ENCODE measurements around the gene SLC35F2. TPM values are rescaled to one million over a fixed set of nuclear protein-coding genes. Genes with fewer than 3 reads are reported as not detected.
"Not testable (repeated sequence)": the region's sequence is repeated elsewhere in the genome, so short reads cannot be mapped to it uniquely, and the experiment has no call there.

Gene SLC35F2
- total RNA-seq, 1 experiment from 2014 or later: 35.7 TPM

- TF ChIP-seq EZH2 (IDR thresholded peaks at IDR 0.05; ENCODE audit: low read depth): no peak
- TF ChIP-seq, protein P1, sequence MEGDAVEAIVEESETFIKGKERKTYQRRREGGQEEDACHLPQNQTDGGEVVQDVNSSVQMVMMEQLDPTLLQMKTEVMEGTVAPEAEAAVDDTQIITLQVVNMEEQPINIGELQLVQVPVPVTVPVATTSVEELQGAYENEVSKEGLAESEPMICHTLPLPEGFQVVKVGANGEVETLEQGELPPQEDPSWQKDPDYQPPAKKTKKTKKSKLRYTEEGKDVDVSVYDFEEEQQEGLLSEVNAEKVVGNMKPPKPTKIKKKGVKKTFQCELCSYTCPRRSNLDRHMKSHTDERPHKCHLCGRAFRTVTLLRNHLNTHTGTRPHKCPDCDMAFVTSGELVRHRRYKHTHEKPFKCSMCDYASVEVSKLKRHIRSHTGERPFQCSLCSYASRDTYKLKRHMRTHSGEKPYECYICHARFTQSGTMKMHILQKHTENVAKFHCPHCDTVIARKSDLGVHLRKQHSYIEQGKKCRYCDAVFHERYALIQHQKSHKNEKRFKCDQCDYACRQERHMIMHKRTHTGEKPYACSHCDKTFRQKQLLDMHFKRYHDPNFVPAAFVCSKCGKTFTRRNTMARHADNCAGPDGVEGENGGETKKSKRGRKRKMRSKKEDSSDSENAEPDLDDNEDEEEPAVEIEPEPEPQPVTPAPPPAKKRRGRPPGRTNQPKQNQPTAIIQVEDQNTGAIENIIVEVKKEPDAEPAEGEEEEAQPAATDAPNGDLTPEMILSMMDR (conservative IDR thresholded peaks at IDR 0.05): no peak
- no peaks in the 10 kb centered on the region for H3K9me3 ChIP-seq (ENCODE audit: insufficient read depth, low read depth)
- no peak for DNase-seq
- no peaks in the 10 kb centered on the region for H3K27me3 ChIP-seq (ENCODE audit: insufficient read depth, low read depth)
- intact Hi-C loops (cut with micrococcal nuclease; ENCODE audit: unreplicated experiment): no loop called here
- H3K27ac ChIP-seq: no peak overlapping the region
- peaks cover 4% of the 10 kb centered on the region for H3F3A ChIP-seq (ENCODE audit: insufficient read depth, low read depth)
- no peak overlapping the region for H3K4me3 ChIP-seq
- no peaks in the 10 kb centered on the region for H4K20me1 ChIP-seq (ENCODE audit: insufficient read depth)
- POLR2A ChIA-PET (ENCODE audit: unreplicated experiment): no interaction called here
- H3K9me2 ChIP-seq (ENCODE audit: insufficient read depth): no peaks in the 10 kb centered on the region
- no TSS peak for BruUV-seq (replicated peaks)
- H3K79me2 ChIP-seq (ENCODE audit: low read depth): no peaks in the 10 kb centered on the region
- H3K36me3 ChIP-seq (ENCODE audit: low read depth): no peaks in the 10 kb centered on the region
- CTCF ChIA-PET: interaction anchor here (0.6 kb wide), 1 partner anchor 144 kb away, joined by 13 read pairs; the partner anchor contains the start of gene CUL5
- H3K4me2 ChIP-seq: no peak overlapping the region
- no peak overlapping the region for H2AFZ ChIP-seq
- 0 out of 2 replicates have a peak, but pooled peaks cover 7% of the 10 kb centered on the region for H3K4me1 ChIP-seq (replicated peaks; ENCODE audit: insufficient read depth)
Observed at GRCh38 chr11:107864591-107864990, 6.0 kb upstream of the SLC35F2 start.

GRCh38 chr11:107860688-107861087 lies 2.1 kb upstream of the SLC35F2 start:
- Histone ChIP-seq H4K20me1 (ENCODE audit: insufficient read depth) (peaks cover 7% of the 10 kb centered on the region), H3K4me3 (no peak overlapping the region), H3K27me3 (ENCODE audit: insufficient read depth, low read depth) (no peaks in the 10 kb centered on the region), H3K36me3 (ENCODE audit: low read depth) (no peaks in the 10 kb centered on the region), H3K9me2 (ENCODE audit: insufficient read depth) (no peaks in the 10 kb centered on the region), H3K79me2 (ENCODE audit: low read depth) (peaks cover 33% of the 10 kb centered on the region), H3K9me3 (ENCODE audit: insufficient read depth, low read depth) (no peaks in the 10 kb centered on the region), H3K4me2 (no peak overlapping the region), H2AFZ (no peak overlapping the region), H3F3A (ENCODE audit: insufficient read depth, low read depth) (peaks cover 24% of the 10 kb centered on the region), H3K4me1 (replicated peaks; ENCODE audit: insufficient read depth) (peaks cover 18% of the 10 kb centered on the region; the same call in 1 of the 2 replicates), H3K27ac (no peak overlapping the region)
- BruUV-seq (replicated peaks): no TSS peak
- intact Hi-C loops (cut with micrococcal nuclease; ENCODE audit: unreplicated experiment): no loop called here
- CTCF ChIA-PET: no interaction called here
- no peak for TF ChIP-seq EZH2 (IDR thresholded peaks at IDR 0.05; ENCODE audit: low read depth)
- TF ChIP-seq, protein P1 (conservative IDR thresholded peaks at IDR 0.05): no peak
- no peak for DNase-seq
- POLR2A ChIA-PET (ENCODE audit: unreplicated experiment): no interaction called here

DNA sequence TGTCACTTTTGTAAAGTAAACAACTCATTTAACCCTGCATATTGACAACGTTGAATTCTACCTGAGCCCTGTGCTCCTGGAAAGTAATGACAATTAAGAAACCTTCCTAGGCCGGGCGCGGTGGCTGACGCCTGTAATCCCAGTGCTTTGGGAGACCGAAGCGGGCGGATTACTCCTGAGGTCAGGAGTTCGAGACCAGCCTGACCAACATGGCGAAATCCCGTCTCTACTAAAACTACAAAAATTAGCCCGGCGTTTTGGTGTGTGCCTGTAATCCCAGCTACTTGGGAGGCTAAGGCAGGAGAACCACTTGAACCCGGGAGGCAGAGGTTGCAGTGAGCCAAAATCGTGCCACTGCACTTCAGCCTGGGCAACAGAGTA lies 1.6 kb upstream of the SLC35F2 start:
- H3K9me2 ChIP-seq (ENCODE audit: insufficient read depth); BruUV-seq (replicated peaks); DNase-seq; H3K27ac ChIP-seq; POLR2A ChIA-PET (ENCODE audit: unreplicated experiment); CTCF ChIA-PET; intact Hi-C loops (cut with micrococcal nuclease; ENCODE audit: unreplicated experiment); H3K27me3 ChIP-seq (ENCODE audit: insufficient read depth, low read depth); H3K9me3 ChIP-seq (ENCODE audit: insufficient read depth, low read depth); H3K36me3 ChIP-seq (ENCODE audit: low read depth): not testable (repeated sequence)
- Histone ChIP-seq H2AFZ (peak overlapping the region; percentile 96), H3F3A (ENCODE audit: insufficient read depth, low read depth) (peaks cover 24% of the 10 kb centered on the region), H3K79me2 (ENCODE audit: low read depth) (peaks cover 37% of the 10 kb centered on the region), H3K4me3 (peak overlapping the region; percentile 93; the same call in 1 of the 2 replicates), H3K4me2 (peak overlapping the region; percentile 73), H3K4me1 (replicated peaks; ENCODE audit: insufficient read depth) (peaks cover 22% of the 10 kb centered on the region), H4K20me1 (ENCODE audit: insufficient read depth) (peaks cover 11% of the 10 kb centered on the region)
